HG02981 (cell line): ENCODE measurements around the gene PRSS38.

ENCODE experiments used
- ATAC-seq: cut with Tn5 transposase; IDR thresholded peaks from one replicate; pipeline ENCODE4 v1.9.1; 2021; ENCODE audit warnings: mild to moderate bottlenecking, moderate library complexity; ENCODE audit not compliant: unreplicated experiment

PRSS38 gene

DNA sequence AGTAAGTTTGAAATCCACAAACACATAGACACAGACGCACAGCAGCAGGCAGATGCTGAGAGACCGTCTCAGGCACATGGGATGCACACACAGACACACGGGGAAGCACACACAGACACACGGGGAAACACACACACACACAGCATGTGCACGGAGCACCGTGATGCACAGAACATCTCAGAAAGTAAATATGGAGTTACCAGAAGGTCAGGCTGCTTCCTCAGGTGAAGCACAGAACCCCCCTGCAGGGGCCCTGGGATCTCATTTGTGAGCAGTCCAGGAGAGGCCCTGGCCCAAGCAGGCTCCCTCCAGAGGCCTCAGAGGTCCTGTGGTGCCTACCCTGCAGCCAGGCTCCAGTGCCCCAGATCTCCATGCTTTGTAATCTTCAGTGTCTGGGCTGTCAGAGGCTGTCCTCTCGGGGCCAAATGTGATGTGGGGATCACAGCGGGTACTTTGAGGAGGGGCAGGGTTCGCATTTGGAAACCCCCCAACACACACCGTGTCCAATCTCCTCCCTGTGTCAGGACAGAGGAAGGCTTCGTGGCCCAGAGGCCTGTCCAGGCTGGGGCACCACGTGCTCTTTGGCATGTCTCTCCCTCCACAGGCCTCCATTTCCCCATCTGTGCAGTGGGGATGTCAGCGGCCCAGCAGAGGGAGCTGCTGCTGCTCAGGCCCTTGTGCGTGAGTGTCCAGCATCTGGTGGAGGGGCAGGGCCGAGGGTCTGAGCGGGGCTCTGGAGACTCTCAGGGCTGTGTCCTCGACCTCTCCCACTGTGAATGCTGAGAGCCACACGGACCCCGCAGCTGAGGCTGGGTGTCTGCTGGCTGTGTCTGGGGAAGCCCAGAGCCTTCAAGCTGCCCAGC is 23.0 kb upstream of the PRSS38 start:
- ATAC-seq = no peak

DNA sequence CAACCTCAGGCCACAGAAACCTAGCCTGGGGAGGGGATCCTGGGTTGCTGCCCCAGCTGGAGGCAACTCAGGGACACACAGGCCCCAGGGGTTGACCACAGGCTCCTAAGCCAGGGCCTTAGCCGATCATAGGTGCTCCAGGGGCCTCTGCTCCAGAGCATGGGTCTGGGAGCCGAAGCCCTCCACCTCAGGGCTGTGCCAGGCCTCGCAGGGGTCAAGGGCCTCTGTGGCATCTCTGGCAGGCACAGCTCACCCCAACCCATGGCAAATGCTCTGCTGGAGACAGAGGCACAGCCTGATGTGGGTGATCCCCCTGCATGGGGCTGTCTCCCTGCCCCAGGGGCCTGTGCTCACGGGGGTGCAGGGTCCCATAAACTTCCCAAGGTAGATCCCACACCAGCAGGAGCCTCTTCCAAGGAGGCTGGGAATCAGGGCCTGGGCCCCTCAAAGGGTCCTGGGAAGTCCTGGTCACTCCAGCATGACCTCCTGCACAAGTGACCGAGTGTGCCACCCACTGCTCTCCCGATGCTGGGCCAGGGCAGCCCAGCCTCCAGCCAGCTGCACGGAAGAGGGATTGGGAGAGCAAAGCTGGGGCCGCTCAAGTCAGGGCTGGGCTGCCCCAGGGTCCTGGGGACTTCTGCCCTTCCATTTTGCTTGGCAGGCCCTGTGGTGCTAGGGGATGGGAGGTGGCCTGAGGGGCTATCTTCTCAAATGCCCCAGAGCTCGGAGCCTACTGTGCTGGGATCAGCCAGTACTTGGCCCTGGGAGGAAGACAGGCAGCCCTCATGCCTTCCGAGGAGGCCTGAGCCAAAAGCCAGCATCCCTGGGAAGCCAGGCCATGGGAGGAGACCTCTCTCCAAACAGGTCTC is 22.2 kb upstream of the PRSS38 start:
- ATAC-seq = no peak

DNA sequence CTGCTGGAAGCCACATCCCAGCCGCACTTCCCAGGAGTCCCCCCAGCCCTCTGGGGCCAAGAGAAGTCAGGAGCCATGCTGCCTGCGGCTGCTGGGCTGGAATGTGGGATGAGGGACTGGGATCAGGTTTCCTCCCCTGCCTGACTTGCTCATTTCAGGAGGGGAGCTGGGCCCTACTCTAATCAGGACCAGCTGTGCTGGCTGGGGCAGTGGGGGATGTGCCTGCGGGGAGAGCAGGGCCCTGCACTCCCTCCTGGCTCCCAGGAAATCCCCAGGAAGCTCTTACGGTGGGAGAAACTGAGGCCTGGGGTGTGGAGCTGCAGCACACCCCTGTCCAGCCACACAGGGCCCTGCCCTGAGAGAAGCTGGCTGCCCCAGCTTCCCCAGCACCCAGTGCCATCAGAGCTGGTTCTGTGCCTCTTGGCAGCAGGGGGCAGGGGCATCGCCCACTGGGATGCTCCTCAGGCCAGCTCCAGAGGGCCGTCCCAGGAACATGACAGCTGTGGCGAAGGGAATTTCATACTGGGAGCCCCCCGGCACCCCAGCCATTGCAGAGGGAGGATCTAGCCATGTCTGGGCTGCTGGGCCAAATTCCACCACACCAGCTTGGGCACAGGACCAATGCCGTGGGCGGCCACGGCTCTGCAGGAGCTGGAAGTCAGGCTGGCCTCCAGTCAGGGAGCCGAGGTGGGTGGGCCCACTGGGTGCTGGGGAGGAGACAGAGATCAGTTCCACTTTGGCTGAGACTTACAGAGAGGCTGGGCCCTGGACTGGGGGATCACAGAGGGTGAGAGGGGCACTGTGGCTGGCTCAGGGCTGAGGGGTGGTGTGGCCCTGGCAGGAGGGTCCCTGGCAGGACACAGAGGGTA is 21.3 kb upstream of the PRSS38 start:
- ATAC-seq = no peak

DNA sequence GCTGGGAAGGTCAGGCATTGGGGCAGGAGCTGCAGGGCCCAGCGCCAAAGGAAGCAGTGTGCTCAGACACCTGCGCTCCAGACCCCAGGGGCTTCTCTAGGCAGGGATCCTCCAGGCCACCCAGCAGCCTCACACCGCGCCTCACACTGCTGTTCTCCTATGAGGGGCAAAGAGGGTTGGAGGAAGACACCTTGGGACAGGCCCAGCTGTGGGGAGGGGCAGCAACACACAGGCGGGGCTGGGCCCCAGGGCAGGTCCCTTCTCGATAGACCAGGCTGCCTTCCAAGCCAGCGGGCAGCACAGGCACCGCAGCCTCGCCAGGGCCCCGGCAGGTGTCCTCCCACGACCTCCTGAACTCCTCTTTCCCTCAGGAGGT is 20.7 kb upstream of the PRSS38 start:
- no peak for ATAC-seq

DNA sequence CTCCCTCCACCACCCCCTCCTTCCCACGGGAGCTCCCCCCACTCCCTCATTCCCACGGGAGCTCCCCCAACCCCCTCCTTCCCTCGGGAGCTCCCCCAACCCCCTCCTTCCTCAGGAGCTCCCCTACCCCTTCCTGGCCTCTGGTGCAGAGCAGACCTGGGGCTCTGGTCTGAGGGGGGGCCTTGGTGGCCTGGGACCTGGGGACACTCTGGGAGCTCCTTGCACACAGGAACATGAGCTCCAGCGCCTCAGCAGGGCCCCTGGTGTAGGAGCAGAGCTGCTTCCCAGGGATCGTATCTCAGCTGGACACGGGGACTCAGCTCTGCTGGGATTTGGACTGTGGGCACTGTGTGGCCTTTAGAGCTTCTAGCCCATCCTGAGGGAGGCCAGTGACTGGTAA is 19.7 kb upstream of the PRSS38 start:
- no peak for ATAC-seq

DNA sequence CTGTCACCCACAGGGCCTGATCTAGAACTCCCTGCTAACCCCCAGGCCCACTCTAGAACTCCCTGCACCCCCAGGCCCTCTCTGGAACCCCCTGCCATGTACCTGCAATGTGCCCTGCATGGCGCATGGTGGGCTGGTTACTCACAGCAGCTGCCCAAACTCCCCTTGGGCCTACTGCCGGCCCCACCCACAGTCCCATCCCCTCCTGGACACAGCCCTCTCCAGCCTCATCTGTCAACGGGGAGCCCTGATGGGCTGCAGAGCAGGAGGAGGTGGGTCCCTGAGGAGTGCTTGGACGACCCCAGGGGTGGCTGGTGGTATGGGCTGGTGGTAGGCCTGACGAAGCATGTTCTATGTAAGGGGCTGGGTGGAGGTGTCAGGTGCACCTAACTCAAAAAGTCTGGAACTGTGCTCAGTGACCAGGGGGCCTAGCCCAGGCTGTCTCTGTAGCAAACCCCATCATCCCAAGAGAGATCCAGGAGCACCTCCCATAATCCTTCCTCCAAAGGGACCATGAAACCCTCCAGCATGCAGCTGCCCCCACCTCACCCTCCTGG is 19.0 kb upstream of the PRSS38 start:
- ATAC-seq = no peak

DNA sequence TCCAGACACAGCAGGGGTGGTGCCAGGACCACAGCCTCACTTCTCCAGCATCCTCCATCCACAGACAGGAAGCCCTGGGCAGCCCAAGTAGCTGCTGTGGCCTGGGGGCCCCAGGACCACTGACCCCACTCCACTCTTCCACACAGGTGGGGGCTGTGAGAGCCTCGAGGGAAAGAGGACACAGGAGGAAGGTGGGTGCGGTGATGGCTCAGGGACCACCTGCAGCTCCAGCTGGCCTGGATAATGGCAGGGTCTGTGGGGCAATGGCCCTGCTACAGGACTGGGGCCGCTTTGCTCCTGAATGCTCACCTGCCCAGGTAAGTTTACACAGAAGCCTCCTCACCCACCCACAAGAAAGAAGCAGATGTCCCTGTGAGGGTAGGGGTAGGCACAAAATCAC is 18.3 kb upstream of the PRSS38 start:
- ATAC-seq = no peak

DNA sequence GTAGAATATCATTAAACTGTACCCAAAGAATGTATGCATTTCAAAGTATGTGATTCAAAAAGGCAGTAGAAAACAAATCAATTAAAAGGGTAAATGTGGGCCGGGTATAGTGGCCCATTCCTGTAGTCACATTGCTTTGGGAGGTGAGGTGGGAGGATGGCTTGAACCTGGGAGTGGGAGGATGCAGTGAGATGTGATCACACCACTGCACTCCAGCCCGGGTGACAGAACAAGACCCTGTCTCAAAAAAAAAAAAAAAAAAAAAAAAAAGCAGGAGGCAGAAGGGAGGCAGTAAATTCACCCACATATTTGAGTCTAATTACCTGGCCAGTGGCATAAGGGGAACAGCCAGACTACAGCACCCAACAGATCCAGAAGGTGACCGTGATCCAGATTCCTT is 17.9 kb upstream of the PRSS38 start:
- ATAC-seq = no peak

DNA sequence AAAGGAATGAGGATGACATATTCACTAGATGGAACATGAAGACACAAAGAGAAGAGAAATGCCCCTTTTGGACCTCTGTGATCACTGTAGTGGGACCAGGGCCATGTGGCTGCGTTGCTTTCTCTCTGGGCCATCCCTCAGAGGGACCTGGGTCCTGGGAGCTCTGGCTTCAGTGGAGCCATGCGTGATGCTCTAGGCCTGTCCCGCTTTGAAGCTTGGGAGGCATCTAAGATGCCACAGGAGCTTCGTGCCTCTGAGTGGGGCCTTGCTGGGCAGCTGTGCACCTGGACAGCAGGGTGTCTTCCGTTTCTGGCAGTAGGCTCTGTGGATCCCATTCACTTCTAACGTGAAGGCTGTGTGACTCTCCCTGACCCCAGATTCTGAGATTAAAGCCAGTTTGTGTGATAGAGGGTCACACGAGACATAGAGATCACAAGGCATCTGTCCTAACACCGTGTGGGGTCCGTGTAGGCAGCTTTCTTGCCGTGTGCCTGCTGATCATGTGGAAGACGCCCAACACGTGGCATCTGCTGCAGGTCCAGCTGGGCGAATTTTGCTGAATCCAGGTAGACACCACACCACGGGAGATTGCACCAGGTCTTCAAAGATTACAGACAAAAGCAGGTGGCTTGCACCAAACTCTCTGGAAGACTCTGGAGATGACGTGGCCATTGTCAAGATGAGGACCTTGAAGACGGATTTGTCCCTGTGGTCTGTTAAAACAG is 17.2 kb upstream of the PRSS38 start:
- ATAC-seq = no peak

DNA sequence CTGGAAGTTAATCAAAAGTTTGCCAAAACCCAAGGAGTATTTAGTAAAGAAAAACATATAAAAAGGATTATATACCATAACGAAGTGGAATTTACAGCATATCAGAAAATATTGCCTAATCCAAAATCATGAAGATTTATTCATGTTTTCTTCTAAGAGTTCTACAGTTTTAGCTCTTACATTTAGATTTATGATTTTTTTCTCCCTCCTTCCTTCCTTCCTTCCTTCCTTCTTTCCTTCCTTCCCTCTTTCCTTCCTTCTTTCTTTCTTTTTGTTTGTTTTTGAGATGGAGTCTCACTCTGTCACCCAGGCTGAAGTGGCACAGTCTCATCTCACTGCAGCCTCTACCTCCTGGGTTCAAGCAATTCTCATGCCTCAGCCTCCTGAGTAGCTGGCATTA is 15.7 kb upstream of the PRSS38 start:
- no peak for ATAC-seq

DNA sequence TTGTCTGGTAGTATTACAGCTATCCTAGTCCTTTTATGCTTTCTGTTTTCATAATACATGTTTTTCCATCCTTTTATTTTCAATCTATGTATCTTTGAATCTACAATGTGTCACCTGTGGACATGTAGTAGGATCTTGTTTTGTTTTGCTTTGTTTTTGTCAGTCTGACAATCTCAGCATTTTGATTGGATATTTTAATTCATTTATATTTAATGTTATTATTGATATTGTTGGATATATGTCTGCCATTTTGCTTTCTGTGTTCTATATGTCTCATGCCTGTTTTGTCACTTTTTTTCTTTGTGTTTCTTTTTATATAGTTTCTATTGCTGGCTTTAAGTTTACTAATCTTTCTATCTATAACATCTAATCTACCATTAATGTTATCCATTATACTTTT is 11.5 kb upstream of the PRSS38 start:
- ATAC-seq = no peak

DNA sequence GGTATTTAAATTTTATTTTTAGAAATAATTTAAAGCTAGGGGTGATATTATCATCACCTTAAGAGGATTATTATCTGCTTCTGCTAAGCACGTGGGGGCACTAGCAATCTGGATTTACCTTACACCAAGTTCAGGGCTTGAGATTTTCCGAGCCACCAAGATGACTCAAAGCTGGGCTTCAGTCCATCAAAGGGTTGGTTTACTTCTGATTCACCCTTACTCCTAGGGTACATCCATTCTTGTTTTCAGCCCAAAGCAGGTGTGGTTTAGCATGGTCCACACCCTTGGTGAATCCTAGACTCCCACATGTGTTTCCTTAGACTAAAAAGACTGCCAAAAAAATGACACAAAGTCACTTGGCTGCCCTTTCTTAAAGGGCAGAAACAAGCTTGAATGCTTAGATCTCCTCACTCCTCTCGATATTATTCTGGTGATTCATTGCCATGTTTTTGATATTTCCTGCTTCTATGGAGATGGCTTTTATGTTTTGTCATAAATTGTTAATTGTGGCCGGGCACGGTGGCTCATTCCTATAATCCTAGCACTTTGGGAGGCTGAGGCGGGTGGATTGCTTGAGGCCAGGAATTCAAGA is 9.8 kb upstream of the PRSS38 start:
- ATAC-seq = no peak

DNA sequence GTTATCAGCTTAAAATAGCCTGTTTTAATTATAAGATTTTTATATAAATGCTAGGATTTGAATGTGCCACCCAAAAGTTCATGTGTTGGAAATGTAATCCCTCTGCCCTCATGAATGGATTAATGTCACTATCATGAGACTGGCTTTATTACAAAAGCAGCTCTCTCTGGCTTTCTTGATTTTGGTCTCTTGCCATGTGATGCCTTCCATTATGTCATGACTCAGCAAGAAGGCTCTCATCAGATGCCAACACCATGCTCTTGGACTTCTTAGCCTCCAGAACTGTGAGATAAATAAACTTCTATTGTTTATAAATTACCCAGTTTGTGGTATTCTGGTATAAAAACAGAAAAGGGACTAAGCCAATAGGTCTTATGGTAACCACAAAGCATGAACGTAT is 6.9 kb upstream of the PRSS38 start:
- no peak for ATAC-seq

DNA sequence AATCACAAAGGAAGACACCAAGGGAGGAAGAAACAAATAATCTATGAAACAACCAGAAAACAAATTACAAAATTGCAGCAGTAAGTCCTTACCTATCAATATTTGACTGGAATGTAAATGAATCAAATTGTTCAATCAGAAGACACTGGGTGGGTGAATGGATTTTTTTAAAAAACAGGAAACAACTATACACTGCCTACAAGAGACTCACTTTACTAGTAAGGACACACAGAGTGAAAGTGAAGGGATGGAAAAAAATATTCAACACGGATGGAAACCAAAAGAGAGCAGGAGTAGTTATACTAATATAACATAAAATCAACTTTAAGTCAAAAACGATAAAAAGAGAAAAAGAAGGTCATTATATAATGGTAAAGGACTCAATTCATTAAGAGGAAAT is 6.4 kb upstream of the PRSS38 start:
- no peak for ATAC-seq

DNA sequence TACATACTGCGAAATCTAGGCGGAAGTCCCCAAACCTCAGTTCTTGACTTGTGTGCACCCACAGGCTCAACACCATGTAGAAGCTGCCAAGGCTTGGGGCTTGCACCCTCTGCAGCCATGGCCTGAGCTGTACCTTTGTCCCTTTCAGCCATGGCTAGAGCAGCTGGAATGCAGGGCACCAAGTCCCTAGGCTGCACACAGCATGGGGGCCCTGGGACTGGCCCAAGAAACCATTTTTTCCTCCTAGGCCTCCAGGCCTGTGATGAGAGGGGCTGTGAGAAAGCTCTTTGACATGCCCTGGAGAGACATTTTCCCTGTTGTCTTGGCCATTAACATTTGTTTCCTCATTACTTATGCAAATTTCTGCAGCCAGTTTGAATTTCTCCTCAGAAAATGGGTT is 1.5 kb upstream of the PRSS38 start:
- no peak for ATAC-seq

DNA sequence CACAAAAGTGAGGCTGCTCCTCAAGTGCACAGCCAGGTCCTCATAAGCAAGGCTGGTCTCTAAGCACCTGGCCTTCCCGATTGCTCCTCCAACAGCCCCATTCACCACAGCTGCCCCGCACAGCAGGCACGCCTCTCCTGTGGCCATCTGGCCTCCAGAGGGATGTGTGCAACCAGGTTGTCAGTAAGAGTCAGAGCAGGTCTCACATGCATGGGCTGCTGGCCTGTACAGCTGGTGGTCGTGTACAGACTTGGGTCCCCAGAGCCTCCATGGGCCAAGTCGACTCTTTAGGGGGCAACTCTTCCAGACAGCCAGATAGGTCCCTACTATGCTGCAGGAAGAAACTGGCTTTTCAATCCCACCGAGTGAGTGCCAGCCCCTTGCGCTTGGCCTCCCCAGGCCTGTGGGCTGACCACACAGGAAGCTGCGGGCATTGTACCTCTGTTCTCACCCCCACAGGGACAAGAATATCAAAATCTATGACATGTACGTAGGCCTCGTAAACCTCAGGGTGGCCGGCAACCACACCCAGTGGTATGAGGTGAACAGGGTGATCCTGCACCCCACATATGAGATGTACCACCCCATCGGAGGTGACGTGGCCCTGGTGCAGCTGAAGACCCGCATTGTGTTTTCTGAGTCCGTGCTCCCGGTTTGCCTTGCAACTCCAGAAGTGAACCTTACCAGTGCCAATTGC is 1.4 kb downstream of the PRSS38 start:
- no peak for ATAC-seq

DNA sequence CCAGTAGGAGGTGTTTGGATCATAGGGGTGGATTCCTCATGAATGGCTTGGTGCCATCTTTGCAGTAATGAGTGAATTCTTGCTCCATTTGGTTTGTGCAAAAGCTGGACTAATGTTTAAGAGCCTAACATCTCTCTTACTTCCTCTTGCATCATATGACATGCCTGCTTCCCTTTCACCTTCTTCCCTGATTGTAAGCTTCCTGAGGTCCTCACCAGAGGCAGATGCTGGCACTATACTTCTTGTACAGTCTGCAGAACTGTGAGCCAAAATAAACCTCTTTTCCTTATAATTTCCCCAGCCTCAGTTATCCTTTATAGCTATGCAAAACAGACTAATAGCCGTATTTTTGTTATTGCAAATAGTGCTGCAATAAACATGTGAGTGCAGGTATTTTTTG is 8.1 kb downstream of the PRSS38 start:
- ATAC-seq = no peak

DNA sequence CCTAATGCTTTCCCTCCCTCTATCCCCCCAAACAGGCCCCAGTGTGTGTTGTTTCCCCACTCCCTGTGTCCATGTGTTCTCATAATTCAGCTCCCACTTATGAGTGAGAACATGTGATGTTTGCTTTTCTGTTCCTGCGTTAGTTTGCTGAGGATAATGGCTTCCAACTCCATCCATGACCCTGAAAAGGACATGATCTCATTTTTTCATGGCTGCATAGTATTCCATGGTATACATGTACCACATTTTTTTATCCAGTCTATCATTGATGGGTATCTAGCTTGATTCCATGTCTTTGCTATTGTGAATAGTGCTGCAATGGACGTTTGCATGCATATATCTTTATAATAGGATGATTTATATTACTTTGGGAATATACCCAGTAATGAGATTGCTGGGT is 8.7 kb downstream of the PRSS38 start:
- no peak for ATAC-seq

DNA sequence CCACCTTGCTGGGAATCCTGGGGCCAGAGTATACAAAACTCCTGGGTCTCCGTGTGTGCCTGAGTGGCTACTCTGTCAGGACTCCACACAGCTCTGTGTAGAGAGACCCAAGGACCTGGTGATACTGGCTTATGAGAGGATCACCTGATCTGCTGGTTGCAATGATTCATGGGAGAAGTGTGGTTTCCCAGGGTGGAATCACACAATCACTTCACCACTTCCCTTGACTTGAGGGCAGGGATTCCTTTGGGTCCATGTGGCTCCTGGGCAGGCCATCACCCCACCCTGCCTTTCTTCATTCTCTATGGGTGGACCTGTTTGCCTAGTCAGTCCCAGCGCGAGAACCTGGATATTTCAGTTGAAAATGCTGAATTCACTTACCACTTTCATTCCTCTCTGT is 13.3 kb downstream of the PRSS38 start:
- no peak for ATAC-seq
